ENCODE measurements around the gene CFAP299. TPM values are rescaled to one million over a fixed set of nuclear protein-coding genes. Genes with fewer than 3 reads are reported as not detected.
A peak's percentile ranks its signal among the peaks of the same experiment; 100 is the strongest.

CFAP299 gene
- total and polyA plus RNA-seq, 9 of the 15 experiments (the other 6 are each of a cell fraction or from before 2014, with no cell fraction given): 0.09 to 3.0 (median 0.76) TPM

- TF ChIP-seq ZNF589 (CRISPR knock-in tag; IDR thresholded peaks at IDR 0.05; ENCODE audit: low read depth): no peak
Measured at GRCh38 chr4:80447493-80447892, 112.0 kb downstream of the CFAP299 start (continued).

GRCh38 chr4:80448056-80448455 is 112.5 kb downstream of the CFAP299 start:
- H3K9me3 ChIP-seq (replicated peaks; ENCODE audit: control insufficient read depth, insufficient read depth, low read depth, low read length): no peaks in the 10 kb centered on the region
- ChIA-PET POLR2A (no interaction called here), CTCF (ENCODE audit: low intra/inter-chr PET ratio) (no interaction called here)
- H2AFZ ChIP-seq (ENCODE audit: low read depth, low read length): peak overlapping the region; percentile 7; the same call in 1 of the 2 replicates
- intact Hi-C loops (cut with micrococcal nuclease) (no loop called here), in situ Hi-C loops (cut with MboI) (no loop called here)
- no peak overlapping the region for H3K4me3 ChIP-seq
- no peak overlapping the region for H3K4me2 ChIP-seq (ENCODE audit: insufficient read depth, low read length)
- H3K4me1 ChIP-seq (replicated peaks in 1 of 2; ENCODE audit: control insufficient read depth in 2 of 2, insufficient read depth in 2 of 2, low read length in 2 of 2): no peaks in the 10 kb centered on the region
- H3K27ac ChIP-seq (ENCODE audit: extremely low read depth, low read depth, low read length): no peak overlapping the region
- no peaks in the 10 kb centered on the region for H3K27me3 ChIP-seq (ENCODE audit: control insufficient read depth in 2 of 2, insufficient read depth in 2 of 2, low read length in 2 of 2)
- no peaks in the 10 kb centered on the region for H3K9me1 ChIP-seq (ENCODE audit: control insufficient read depth, insufficient read depth, low read length)
- ATAC-seq (no peak), FAIRE-seq (no peak), DNase-seq (ENCODE audit: extremely low read depth in 1 of 4, low spot score in 3 of 4) (no peak)
- H3K9ac ChIP-seq (ENCODE audit: insufficient read depth in 1 of 2, low read depth in 2 of 2, low read length in 2 of 2): no peak overlapping the region
- H4K20me1 ChIP-seq (replicated peaks; ENCODE audit: control insufficient read depth, insufficient read depth, low read length): no peaks in the 10 kb centered on the region
- no TSS peak for BruUV-seq (replicated peaks)
- no peaks in the 10 kb centered on the region for H3K36me3 ChIP-seq (ENCODE audit: control insufficient read depth, insufficient read depth, low read length)
- 0% methylated on average over 1 of the region's 1 CpG for WGBS (ENCODE audit: insufficient coverage, low coverage, missing lambda C conversion rate)
- no peaks in the 10 kb centered on the region for H3K79me2 ChIP-seq (ENCODE audit: control insufficient read depth, insufficient read depth, low read length)
- TF ChIP-seq MAFK (IDR thresholded peaks at IDR 0.05; ENCODE audit: low read length) (no peak), ZNF280B (CRISPR knock-in tag; IDR thresholded peaks at IDR 0.05) (no peak), POLR2B (IDR thresholded peaks at IDR 0.05; ENCODE audit: low read depth, partially characterized antibody) (no peak), FOXO4 (CRISPR knock-in tag; IDR thresholded peaks at IDR 0.05) (no peak), HBP1 (CRISPR knock-in tag; IDR thresholded peaks at IDR 0.05) (no peak), ZNF197 (CRISPR knock-in tag; IDR thresholded peaks at IDR 0.05; ENCODE audit: low read depth) (no peak), ILK (tag; IDR thresholded peaks at IDR 0.05; ENCODE audit: borderline replicate concordance, low read depth) (no peak), ZFP91 (CRISPR knock-in tag; IDR thresholded peaks at IDR 0.05) (no peak), ZNF445 (CRISPR knock-in tag; IDR thresholded peaks at IDR 0.05; ENCODE audit: low read depth) (no peak), CSDE1 (IDR thresholded peaks at IDR 0.05) (no peak), ZNF707 (CRISPR knock-in tag; conservative IDR thresholded peaks at IDR 0.05) (no peak), SETDB1 (IDR thresholded peaks at IDR 0.05; ENCODE audit: low read length) (no peak)

All from K562 (cell line).